NCI-H1048 (cell line): Measurements from ENCODE around the gene CCR6.

Experiments
- DNase-seq: peaks from one replicate; lab custom pipeline; 2025; lab: John Stamatoyannopoulos, UW

Gene CCR6

DNA sequence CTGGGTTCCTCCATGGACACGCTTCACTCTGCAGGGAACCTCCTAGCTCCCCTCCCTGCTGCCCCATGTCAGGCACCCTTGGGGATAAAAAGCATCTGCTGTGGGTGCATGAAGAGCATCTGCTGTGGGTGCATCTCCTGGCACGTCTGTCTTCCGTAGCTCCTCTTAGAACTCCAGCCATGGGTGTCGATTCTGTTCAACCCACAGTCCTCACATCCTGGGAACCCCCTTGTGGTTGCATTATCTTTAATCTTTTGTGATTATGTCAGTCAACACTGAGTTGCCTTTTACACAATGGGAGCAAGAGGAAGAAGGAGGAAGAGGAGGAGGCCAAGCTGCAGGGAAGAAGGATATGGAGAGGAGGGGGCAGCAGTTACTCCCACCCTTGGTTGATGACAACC lies 24.1 kb upstream of the CCR6 start:
- DNase-seq = no peak

DNA sequence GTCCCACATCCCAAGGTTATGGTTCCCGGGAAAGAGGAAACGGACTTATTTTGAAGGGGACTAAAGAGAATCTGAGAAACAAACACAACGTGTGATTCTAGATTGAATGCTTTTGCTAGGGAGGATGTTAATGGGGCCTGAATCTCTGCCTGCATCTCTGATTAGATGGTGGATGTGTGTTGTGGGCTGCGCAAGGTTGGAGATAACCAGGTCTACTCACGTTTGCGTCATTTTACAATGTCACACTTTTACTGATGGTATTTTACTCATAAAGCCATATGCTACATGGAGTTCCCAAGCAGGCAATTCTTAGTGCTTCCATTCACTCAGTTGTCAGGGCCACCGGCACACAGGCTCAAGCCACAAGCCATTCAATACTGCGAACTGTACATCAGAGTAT lies 23.2 kb upstream of the CCR6 start:
- no peak for DNase-seq

DNA sequence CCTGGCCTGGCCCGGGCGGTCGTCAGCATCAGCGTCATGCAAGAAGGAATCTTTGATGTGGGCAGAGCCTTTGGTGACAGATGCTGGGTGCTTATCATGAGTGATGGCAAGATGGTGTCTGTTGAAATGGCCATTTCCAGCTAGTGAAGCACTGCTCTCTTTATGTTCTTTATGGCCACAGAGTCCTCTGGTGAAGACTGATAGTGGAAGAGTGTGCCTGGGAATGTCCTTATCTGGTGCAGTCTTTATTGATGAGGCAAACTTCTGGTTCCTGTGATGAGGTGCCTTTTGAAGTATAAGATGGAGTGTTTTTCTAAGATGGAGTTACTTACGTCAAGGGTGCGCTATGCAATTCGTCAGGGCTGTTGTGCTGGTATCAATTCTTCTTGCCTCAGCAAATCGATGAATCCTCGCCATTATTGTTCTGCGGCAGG lies 22.6 kb upstream of the CCR6 start:
- DNase-seq = no peak

DNA sequence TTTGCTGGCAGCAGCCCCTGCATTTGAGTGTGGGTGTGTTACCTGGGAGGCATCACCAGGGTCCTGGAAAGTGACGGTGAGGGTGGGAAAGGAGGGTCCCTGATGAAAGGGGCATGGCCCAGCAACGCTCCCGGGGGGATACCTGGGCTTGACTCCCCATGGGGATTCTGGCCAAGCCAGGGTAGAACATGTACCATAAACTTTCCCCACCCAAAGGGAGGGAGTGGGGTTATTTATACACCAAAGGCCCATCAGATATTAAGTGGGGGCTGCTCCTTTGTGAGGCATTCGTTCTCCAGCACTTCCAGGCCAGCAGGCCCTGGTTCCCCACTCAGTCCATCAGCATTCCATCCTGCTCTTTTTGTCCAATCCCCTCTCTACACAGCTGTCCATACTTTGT lies 20.6 kb upstream of the CCR6 start:
- no peak for DNase-seq

DNA sequence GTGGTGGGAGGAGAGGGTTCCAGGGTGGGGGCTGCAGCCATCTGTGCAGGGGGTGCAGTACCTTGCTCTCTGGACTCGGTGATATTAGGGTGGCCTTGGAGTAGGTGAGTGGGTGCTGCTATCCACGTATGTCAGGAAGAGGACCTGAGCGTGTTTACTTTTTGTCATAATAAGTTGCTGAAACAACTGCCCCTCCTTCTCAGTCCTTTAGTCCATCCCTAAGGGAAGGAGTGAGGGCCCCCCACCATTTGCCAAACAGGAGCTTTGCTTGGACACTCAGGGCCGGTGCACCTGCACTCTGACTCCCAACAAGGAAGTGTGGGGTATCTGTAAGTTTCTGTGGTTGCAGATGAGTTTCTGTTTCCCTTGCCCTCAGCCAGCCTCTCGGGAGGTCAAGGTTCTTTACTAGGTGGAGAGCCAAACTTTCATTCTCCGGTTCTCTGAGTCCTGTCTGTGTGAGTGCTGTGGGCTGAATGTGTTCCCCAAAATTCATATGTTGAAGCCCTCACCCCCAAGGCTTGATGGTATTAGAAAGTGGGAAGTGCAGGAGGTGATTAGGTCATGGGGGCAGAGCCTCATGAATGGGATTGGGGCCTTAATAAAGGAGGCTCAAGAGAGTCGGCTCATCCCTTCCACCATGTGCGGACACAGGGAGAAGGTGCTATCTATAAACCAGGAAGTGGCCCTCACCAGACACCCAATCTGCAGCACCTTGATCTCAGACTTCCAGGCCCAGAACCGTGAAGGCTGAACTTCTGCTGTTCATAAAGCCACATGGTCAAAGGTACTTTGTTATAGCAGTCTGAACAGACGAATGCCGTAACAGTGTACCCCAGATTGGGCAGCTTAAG lies 19.6 kb upstream of the CCR6 start:
- DNase-seq = no peak

DNA sequence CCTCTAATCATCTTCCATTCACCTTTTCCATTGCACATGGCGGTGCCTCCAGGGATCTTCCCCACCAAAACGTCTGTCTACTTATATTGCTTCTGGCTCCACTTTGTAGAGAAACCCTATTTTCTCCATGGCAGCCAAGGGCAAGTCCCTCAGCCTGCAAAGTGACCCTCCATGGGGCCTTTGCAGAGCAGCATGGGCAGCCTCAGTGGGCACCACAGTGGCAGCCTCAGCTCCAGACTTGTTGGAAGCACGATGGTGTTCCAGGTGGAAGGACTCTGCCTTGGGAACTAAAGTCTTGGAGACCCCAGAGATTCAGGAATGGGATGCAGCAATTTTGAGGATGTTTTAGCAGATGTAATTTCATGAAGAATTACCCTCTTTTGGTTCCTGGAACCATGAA lies 18.5 kb upstream of the CCR6 start:
- no peak for DNase-seq

GRCh38 chr6:167105060-167105459 lies 17.8 kb upstream of the CCR6 start:
- no peak for DNase-seq

DNA sequence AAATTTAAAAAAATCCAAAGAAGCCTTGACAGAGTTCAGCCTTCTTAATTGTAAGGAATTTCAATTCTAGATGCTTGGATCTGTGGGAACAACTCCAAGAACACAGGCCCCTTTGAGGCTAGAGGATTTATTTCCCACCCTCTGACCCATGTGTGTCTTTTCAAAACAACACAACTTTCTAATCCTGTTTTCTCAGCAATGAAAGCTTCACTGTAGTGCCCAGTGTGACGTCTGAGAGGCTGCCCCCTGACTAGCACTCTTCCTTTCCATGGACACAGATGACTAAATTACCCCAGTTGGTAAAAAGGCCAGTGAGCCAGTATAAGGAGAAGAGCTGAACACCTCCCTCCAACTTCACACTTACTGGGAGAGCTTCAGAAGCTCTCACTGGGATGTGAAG lies 16.5 kb upstream of the CCR6 start:
- no peak for DNase-seq

- DNase-seq = no peak
Measured at GRCh38 chr6:167107787-167108186, 15.1 kb upstream of the CCR6 start.

DNA sequence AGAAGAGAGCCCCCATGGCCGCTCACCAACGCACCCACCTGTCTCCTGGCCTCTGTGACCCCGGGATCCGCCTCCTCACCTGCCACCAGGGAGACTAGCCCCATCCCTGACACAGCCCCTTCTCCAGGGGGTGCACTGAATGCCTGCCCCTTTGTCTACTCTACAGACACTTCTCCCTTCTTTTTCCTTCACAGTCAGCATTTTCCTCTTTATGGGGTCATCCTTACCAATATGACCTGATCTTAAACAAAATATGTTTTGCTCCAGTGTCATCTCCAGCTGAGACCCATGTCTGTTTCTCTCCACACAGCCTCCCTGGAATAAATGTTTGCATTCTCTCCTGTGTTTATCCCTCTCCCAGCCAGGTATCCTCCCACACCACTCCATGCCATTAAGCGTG lies 14.6 kb upstream of the CCR6 start:
- DNase-seq = no peak

DNA sequence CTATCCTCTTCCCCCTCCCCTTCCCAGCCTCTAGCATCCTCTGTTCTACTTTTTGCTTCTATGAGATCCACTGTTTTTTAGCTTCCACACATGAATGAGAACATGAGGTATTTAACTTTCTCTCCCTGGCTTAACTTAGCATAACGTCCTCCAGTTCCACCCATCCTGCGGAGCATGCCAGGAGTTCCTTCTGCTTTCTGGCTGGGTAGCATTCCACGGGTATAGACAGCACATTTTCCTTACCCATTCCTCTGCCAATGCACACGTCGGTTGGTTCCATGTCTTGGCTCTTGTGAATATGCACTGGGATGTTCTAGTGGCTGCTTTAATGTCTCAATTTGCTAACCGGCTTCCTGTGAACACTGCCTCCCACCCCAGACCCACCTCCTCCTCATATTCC lies 13.2 kb upstream of the CCR6 start:
- no peak for DNase-seq

GRCh38 chr6:167111597-167111996 lies 11.3 kb upstream of the CCR6 start:
- DNase-seq = no peak

DNA sequence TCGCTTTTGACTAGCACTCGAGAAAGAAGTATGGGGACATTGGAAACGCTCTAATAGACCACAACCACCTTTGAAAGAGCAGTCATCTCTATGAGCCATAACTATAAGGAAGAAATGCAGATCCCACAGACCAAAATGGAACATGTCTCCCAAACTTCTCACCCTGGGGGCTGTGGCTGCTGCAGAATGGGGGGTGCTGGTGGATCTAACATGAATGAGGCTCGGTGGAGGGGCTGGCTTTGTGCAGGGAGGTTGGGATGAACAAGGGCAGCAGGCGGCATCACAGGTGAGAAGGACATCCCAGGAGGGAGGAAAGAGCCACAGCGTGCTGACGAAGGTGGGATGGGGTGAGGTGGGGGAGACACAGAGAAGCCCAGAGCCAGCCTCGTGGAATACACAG lies 10.5 kb upstream of the CCR6 start:
- DNase-seq = no peak

- DNase-seq = no peak
Measured at GRCh38 chr6:167113047-167113754, 9.7 kb upstream of the CCR6 start.

DNA sequence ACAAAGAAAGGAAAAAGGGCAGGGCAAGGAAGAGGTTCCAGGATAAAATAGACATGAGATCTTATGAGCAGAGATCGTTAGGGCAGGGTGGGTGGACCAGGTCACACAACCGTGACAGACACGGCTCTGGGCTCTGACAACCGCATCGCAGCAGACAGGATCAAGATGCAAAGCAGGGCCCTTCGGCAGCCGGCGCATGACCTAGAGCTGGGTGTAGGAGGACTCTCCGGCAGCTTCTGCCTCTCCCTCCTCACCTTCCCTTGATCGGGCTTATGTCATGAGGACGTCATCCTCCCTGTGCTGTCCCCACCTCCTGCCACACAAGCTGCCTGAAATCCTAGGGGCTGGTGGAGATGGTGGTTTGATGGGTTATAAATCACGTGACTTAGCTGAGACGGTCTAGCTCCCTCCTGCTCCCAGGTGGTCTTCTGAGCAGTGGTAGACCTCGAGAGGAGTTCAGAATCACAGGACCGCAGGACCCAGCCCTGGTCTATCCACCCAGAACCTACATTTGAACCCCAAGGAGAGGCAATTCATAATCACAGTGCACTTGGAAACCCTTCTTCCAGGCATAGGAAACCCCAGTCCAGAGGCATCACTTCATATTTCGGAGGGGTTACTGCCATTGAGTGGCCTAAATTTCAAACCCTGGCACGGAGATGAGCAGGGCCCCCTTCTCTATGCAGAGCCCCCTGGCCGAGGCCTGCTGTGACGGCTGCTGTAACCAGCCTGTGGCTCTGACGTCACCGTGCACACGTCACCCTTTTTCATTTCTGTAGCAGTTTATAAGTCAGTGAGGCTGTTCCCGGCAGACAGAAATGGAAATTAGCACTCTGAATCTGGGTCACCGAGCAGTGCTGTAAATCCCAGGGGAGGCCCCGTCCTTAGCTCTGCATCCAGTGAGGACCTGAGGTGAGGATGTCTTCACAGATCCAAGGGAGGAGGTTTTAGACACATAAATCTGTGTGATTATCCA lies 8.7 kb upstream of the CCR6 start:
- no peak for DNase-seq

GRCh38 chr6:167115054-167115453 lies 7.8 kb upstream of the CCR6 start:
- DNase-seq = no peak

GRCh38 chr6:167116109-167116837 lies 6.6 kb upstream of the CCR6 start:
- no peak for DNase-seq

DNA sequence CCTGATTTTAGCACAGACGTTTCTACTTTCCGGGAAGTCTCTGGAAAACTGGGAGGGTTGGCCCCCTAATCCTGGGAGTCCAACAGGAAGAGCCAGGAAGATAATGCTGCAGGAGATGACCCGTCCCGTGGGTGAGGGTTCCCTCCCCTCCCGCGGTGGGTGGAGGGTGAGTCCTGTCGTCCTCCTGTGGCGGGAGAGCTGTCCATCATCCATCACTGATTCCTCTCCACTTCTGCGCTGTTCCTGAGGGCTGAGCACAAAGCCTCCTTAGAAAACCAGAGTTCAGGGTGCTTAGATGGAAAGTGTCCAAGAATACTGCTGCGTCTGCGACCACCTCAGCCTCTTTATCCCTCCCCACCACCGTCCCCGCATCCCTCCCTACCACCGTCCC lies 6.1 kb upstream of the CCR6 start:
- DNase-seq = no peak

GRCh38 chr6:167118006-167118405 lies 4.9 kb upstream of the CCR6 start:
- no peak for DNase-seq

DNA sequence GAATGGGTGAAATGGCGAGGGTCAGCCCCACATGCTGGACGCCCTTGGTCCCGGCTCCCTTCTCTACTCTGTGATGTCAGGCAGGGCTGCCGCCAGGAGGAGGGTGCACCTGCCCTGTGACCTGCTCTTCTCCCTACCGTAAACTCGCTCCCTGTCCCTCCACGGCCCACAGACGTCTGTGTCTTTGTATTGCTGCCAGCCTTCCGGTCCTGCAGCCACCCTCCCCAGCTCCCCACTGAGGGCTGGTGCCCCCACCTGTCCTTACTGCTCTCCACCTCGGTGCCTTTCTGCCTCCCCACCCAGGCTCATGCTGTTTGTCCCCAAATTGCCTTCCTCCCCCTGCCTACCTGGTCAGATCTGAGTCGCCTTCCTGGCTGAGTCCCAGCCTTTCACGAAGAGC lies 4.1 kb upstream of the CCR6 start:
- no peak for DNase-seq

- no peak for DNase-seq
Measured at GRCh38 chr6:167119670-167120582, 3.0 kb upstream of the CCR6 start.
